GM10266 (cell line): Measurements from ENCODE around the gene HOXC10.

Experiments
- DNase-seq: peaks from one replicate; pipeline ENCODE4 v3.0.0; 2012; ENCODE audit errors: extremely low spot score
- CTCF ChIP-seq: IDR thresholded peaks from 2 replicates; pipeline ENCODE4 v1.5.1; 2012; ENCODE audit warnings: mild to moderate bottlenecking, low read depth; ENCODE audit not compliant: control insufficient read depth, insufficient read depth; ENCODE audit errors: missing control alignments

Gene HOXC10

GRCh38 chr12:53996240-53997203, 11.6 kb downstream of the HOXC10 start:
- no peak for TF ChIP-seq CTCF
- peak; percentile 74 for DNase-seq

GRCh38 chr12:53997204-53998109, 12.5 kb downstream of the HOXC10 start:
- no peak for TF ChIP-seq CTCF
- no peak for DNase-seq

DNA sequence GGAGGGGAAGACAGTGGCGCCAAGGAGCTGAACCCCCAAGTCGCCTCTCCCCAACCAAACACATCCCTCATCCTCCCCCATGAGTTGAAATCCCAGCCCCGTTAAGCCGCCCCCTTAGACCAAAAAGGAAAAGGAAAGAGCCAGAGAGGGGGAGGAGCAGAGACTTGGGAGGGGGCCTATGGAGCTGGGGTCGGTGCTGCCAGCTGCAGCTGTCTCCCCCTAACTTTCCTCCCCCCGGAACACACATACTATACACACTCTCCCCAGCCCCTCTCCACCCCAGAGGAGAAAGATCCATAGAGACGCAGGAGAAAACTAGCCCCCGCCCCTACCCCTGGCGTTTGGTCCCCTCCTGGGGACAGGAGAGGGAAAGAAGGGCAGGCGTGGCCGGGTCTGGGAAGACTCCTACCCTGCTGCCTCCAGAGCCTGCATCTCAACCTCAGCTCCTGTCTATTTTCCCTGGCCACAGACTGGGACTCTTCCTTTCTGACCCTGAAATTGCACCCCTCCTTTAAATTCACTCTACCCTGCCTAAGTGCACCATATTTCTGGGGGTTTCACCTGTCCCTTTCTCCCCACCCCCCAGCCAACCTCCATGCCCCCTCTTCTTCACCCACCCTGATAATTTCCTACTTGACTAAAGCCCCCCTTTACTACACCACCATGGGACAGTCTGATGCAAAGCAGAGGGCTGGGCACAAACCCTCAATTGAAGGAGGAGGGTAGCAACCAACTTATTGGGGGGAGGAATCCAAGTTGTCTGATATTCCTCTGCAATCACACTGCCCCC, 13.4 kb downstream of the HOXC10 start:
- TF ChIP-seq CTCF = no peak
- no peak for DNase-seq

GRCh38 chr12:53998900-53999236, 13.9 kb downstream of the HOXC10 start:
- no peak for TF ChIP-seq CTCF
- no peak for DNase-seq

DNA sequence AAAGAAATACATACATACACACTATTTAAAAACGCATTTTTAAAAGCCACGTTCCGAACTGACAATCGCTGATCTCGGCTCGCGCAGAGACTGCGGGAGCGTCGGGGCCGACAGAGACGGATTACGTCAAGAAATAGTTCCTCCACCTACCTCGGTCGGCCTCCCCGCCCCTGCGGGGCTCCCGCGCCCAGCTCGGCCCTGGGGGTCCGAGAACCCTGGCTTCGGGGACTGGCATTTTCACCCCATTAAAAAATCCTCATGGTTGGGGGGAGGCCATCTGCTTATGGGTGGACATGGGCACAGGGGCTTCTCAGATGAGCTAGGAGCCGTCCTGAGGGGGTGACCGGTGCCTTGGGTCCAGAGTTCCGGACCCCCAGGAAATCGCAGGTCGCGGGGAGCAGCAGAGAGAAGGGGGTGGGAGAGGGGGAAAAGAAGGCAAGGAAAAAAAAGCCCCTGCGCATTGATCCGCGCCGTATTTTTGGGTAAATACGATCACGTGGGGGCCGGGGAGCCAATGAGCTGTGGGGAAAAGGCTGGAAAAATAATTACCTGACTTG, 14.7 kb downstream of the HOXC10 start:
- DNase-seq = no peak
- no peak for TF ChIP-seq CTCF

DNA sequence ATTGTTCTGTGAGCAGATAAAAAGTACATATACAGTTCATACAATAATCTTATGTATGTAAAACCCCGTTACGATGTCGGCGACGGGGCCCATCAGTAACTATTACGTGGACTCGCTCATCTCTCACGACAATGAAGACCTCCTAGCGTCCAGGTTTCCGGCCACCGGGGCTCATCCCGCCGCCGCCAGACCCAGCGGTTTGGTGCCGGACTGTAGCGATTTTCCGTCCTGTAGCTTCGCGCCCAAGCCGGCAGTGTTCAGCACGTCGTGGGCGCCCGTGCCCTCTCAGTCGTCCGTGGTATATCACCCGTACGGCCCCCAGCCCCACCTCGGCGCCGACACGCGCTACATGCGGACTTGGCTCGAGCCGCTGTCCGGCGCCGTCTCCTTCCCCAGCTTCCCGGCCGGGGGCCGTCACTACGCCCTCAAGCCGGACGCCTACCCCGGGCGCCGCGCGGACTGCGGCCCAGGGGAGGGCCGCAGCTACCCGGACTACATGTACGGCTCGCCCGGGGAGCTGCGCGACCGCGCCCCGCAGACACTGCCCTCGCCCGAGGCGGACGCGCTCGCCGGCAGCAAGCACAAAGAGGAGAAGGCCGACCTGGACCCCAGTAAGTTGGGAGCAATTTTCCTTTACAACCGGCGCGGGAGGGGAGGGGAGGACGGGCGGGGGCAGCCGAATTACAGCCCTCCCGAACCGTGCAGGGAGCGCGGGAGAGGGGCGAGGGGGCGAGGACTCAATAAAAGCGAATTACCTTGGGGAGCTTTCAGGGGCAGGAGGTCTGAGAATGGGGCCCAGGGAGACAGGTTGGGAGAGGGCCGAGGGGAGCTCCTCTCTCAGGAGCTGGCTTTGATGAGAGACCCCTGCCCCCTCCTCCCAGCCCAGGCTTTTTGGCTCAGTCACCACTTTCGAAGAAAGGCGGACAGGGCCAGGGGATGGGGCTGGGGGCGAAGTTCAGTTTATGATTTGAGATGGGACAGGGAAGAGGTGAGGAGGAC, 15.5 kb downstream of the HOXC10 start, which contains the start of gene HOXC9:
HOXC9 (plus strand) TSS at position 46 of the 999 bp plus-strand sequence; CDS start at position 74, 28 bp downstream.
- TF ChIP-seq CTCF = no peak
- no peak for DNase-seq
